Skeletal muscle tissue (tissue), 4 donors: ENCODE results near the gene NOC3L. TPM values are rescaled to one million over a fixed set of nuclear protein-coding genes. Genes with fewer than 3 reads are reported as not detected.
"Not testable (repeated sequence)": the region's sequence is repeated elsewhere in the genome, so short reads cannot be mapped to it uniquely, and the experiment has no call there.

Experiments
- H3K27ac ChIP-seq: one replicate; pipeline ENCODE4 v1.7.0; 2013; ENCODE audit warnings: mild to moderate bottlenecking, low read depth, low read length, inconsistent platforms
- H3K27me3 ChIP-seq, 3 donors: one replicate each; pipeline ENCODE4 v1.7.0; 2013; ENCODE audit warnings: low read length in 3 of 3; ENCODE audit not compliant: control insufficient read depth in 3 of 3, insufficient read depth in 3 of 3
- H3K36me3 ChIP-seq, 3 donors: one replicate each; pipeline ENCODE4 v1.7.0; 2013; ENCODE audit warnings: low read length in 3 of 3; ENCODE audit not compliant: control insufficient read depth in 3 of 3, insufficient read depth in 3 of 3
- H3K4me1 ChIP-seq, 3 donors: one replicate each; pipeline ENCODE4 v1.7.0; 2013; ENCODE audit warnings: low read length in 3 of 3, mild to moderate bottlenecking in 3 of 3; ENCODE audit not compliant: control insufficient read depth in 3 of 3, insufficient read depth in 3 of 3
- H3K4me3 ChIP-seq, 3 donors: one replicate each; pipeline ENCODE4 v1.7.0; 2013; ENCODE audit warnings: low read length in 3 of 3
- H3K9ac ChIP-seq, 3 donors: one replicate each; pipeline ENCODE4 v1.7.0; 2013; ENCODE audit warnings: low read length in 3 of 3, mild to moderate bottlenecking in 3 of 3, moderate library complexity in 2 of 3, low read depth in 1 of 3
- H3K9me3 ChIP-seq, 3 donors: one replicate each; pipeline ENCODE4 v1.7.0; 2013; ENCODE audit warnings: low read length in 3 of 3; ENCODE audit not compliant: control insufficient read depth in 3 of 3
- total RNA-seq: library from RNA; depleted of rRNA; stranded (reverse); fragments of >200 nt; gene quantifications from one replicate; pipeline ENCODE4 v1.2.3, GENCODE V29; 2014
- donor health status: Osteomylitis.

The NOC3L gene
- total RNA-seq, 1 donor from 2014 or later = 13.6 TPM

DNA sequence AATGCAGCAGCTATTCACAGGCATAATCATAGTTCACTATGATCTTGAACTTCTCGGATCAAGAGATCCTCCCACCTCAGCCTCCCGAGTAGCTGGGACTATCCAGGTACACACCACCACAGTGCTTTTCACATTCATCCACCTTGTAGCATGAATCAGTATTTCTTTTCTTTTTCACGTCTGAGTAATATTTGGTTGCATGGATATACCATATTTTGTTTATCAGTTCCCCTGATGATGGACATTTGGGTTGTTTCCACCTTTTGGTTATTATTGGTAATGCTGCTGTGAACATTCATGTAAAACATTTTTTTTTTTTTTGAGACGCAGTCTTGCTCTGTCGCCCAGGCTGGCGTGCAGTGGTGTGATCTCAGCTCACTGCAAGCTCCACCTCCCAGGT lies 36.0 kb upstream of the NOC3L start:
- Histone ChIP-seq H3K27me3 (peaks cover 4 to 9% (median 6%) of the 10 kb centered on the region in 3 donors), H3K36me3 (no peaks in the 10 kb centered on the region), H3K4me3 (no peak overlapping the region), H3K4me1 (no peaks in the 10 kb centered on the region), H3K27ac (no peak overlapping the region), H3K9ac (no peak overlapping the region), H3K9me3 (no peaks in the 10 kb centered on the region)

DNA sequence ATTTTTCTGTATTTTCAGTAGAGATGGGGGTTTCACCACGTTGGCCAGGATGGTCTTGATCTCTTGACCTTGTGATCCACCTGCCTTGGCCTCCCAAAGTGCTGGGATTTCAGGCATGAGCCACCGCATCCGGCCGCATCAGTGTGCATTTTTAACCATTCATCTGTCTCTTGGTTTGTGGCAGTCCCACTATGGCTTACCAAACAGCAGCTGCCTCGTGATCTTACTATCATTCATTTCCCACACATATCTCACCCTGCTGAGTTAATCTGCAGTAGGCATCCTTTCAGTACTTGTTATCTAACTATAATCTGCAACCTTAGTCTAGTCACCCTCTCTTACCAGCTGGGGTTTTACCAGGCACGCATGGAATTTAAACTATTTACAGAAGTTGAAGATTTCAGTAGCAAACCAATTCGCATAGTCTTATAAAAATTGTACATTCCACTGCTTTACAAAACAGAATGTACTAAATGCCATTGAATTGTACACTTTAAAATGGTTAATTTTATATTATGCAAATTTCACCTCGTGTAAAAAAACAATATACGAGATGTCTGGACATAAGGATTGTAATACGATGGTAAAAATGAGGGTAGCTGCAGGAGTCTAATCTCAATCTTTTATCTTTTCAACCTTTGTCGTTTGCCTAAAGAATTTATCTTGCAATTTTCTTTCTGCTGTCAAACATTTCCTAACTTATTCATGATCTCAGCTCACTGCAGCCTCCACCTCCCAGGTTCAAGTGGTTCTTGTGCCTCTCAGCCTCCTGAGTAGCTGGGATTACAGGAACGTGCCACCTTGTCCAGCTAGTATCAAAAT lies 35.0 kb upstream of the NOC3L start:
- H3K27me3 ChIP-seq = peaks cover 4 to 9% (median 6%) of the 10 kb centered on the region in 3 donors
- H3K9me3 ChIP-seq = no peaks in the 10 kb centered on the region
- no peak overlapping the region for H3K4me3 ChIP-seq
- H3K36me3 ChIP-seq = no peaks in the 10 kb centered on the region
- H3K4me1 ChIP-seq = no peaks in the 10 kb centered on the region
- no peak overlapping the region for H3K9ac ChIP-seq
- H3K27ac ChIP-seq = no peak overlapping the region

DNA sequence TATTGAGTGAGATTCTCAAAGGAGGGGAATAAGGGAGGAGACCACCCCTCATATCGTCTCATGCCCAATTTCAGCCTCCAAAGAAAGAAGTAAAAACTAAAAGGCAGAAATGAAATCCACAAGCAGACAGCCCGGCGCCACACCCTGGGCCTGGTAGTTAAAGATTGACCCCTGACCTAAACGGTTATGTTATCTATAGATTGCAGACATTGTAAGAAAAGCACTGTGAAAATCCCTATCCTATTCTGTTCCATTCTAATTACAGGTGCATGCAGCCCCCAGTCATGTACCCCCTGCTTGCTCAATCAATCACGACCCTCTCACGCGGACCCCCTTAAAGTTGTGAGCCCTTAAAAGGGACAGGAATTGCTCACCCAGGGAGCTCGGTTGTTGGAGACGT lies 29.4 kb upstream of the NOC3L start:
- not testable (repeated sequence) for H3K36me3 ChIP-seq, H3K9me3 ChIP-seq, H3K9ac ChIP-seq, H3K27me3 ChIP-seq, H3K4me3 ChIP-seq, H3K4me1 ChIP-seq, H3K27ac ChIP-seq

DNA sequence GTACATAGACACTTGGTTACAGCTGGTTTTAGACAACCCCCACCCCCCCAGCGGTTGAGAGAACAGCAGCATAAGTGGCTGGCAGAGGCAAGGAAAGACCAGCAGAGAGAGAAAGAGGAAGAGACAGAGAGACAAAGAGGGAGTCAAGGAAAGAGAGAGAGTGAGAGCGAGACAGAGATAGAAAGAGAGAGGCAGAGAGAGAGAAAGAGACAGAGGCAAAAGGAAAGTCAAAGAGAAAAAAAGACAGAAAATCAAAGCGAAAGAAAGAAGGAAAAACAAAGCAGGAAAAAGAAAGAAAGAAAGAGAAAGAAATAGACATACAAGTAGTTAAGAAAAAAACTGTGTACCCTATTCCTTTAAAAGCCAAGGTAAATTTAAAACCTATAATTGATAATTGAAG lies 23.0 kb upstream of the NOC3L start:
- not testable (repeated sequence) for H3K4me1 ChIP-seq, H3K9me3 ChIP-seq, H3K27me3 ChIP-seq, H3K9ac ChIP-seq, H3K4me3 ChIP-seq, H3K27ac ChIP-seq, H3K36me3 ChIP-seq

DNA sequence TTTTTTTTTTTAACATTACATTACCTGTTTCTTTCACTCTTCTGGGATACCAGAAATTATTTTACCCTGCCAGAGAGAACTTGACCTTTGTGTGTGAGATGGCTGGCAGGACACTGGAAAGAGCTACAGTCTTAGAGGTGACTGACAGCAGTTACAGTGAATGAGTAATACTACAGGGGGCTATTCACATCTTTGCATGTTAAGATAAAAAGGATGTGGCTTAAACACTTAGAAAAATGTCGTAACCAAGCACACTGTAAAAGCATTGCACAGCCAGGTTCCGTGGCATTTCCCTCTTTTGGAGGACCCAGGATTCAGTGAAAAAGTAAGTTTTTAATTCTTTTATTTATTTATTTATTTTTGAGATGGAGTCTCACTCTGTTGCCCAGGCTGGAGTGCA lies 20.8 kb upstream of the NOC3L start:
- Histone ChIP-seq H3K36me3 (no peaks in the 10 kb centered on the region), H3K4me3 (no peak overlapping the region), H3K9me3 (no peaks in the 10 kb centered on the region), H3K27me3 (no peaks in the 10 kb centered on the region), H3K27ac (no peak overlapping the region), H3K4me1 (no peaks in the 10 kb centered on the region), H3K9ac (no peak overlapping the region)

DNA sequence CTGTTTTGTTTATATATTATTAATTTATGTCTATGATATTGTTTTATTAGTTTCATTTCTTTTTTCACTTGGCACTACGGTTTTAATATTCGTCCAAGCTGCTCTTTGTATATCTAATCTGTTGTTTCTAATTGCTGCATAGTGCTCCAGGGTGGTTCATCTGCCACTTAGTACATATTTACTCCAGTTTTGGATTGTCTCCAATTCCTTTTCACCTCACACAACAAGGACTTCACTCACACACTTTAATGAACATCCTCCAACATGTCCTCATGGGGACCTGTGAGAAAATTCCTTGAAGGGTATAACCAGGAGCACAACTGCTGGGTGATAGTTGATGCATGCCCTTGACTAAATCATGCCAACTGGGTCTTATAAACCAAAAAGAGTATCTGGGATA lies 14.1 kb upstream of the NOC3L start:
- Histone ChIP-seq H3K36me3 (no peaks in the 10 kb centered on the region), H3K27me3 (no peaks in the 10 kb centered on the region), H3K4me1 (no peaks in the 10 kb centered on the region), H3K9me3 (no peaks in the 10 kb centered on the region), H3K9ac (no peak overlapping the region), H3K27ac (no peak overlapping the region), H3K4me3 (no peak overlapping the region)

DNA sequence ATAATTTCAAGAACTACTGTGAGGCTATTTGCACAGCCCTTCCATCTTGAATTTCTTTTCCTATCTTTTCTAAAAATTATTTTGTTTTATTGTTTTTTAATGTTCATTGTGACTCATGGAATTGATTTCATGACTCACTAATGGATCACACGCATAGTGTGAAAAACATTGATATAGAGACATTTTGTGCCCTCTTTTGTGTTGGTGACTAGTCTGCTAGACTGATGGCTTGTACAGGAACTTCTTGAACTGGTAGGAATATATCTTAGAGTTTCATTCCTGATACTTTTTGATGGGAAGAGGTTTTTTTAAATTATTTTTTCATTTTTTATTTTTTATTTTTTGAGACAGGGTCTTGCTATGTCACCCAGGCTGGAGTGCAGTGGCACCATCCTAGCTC lies 12.6 kb upstream of the NOC3L start:
- Histone ChIP-seq H3K27ac (no peak overlapping the region), H3K27me3 (no peaks in the 10 kb centered on the region), H3K4me1 (no peaks in the 10 kb centered on the region), H3K9me3 (no peaks in the 10 kb centered on the region), H3K4me3 (no peak overlapping the region), H3K36me3 (no peaks in the 10 kb centered on the region), H3K9ac (no peak overlapping the region)

DNA sequence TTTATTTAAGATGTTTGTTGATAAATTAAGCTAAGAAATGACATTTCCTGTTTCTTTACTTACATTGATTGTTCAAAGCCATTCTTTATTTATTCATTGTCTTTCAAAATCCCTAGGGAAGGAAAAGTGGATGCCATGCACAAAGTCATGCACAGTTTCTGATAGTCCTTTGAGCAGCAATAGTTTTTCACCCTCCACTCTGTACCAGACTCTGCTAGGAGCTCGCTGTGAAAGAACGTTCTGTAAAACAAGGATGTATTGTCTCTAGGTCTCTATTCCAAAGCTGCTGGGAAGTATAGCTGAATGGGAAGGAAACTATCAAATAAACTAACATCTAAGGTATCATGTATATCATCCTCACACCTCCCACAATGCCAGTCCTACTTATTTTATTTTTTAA lies 7.8 kb upstream of the NOC3L start:
- Histone ChIP-seq H3K9me3 (no peaks in the 10 kb centered on the region), H3K9ac (no peak overlapping the region), H3K4me1 (no peaks in the 10 kb centered on the region), H3K27ac (no peak overlapping the region), H3K27me3 (no peaks in the 10 kb centered on the region), H3K4me3 (no peak overlapping the region), H3K36me3 (no peaks in the 10 kb centered on the region)

DNA sequence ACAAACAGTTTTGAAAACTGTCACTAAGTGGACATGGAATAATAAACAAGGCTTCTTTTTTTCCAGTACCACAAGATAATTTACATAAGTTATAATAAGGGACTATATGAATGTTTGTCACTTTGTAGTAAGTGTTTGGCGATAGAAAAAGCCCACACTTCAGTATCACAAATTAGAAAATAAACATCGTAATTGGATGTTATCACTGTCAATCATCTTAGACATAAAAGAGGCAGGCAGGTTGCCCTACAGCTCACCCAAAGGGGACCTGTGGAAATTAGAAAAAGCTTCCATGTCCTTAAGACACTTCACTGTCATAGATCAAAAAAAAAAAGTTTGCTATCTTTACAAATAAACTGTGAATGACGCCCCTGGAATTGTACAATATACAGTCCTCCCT lies 3.6 kb upstream of the NOC3L start:
- H3K4me1 ChIP-seq = peaks cover 6 to 13% (median 10%) of the 10 kb centered on the region in 3 donors
- no peaks in the 10 kb centered on the region for H3K9me3 ChIP-seq
- H3K27me3 ChIP-seq = no peaks in the 10 kb centered on the region
- H3K4me3 ChIP-seq = no peak overlapping the region
- no peak overlapping the region for H3K27ac ChIP-seq
- H3K36me3 ChIP-seq = no peaks in the 10 kb centered on the region
- H3K9ac ChIP-seq = no peak overlapping the region

DNA sequence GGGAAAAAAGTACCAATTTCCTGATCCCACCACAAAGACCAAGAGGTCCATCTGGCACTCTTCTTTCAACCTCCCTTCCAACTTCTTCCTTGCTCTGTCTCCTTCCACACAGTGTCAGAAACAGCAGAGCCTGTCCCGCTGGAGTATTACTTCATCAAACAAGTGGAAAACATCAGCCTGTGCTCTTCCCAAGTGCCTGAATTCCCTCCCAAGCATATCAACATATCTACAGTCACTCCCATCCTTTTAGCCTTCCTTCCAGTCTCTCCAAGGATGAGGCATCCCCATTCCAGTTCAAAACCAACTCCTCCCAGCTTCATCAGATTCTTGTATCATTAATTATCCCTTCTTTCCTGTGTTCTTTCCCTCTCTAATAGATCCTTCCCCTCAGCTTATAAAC lies 1.7 kb upstream of the NOC3L start:
- Histone ChIP-seq H3K4me3 (no peak overlapping the region), H3K27ac (no peak overlapping the region), H3K9ac (no peak overlapping the region), H3K4me1 (peaks cover 6 to 17% (median 14%) of the 10 kb centered on the region in 3 donors), H3K9me3 (no peaks in the 10 kb centered on the region), H3K36me3 (no peaks in the 10 kb centered on the region), H3K27me3 (no peaks in the 10 kb centered on the region)
